Measurements from ENCODE around the gene RANBP3. TPM values are rescaled to one million over a fixed set of nuclear protein-coding genes. Genes with fewer than 3 reads are reported as not detected.

The RANBP3 gene
- total RNA-seq, 1 donor from 2014 or later = 77.8 TPM

GRCh38 chr19:5899728-5900526 lies 78.0 kb downstream of the RANBP3 start:
- Histone ChIP-seq H4K20me1 (ENCODE audit: low read depth) (peaks cover 36% of the 10 kb centered on the region), H2AFZ (replicated peaks) (no peak overlapping the region), H3K27ac (no peak overlapping the region), H3K9ac (no peak overlapping the region), H3K79me2 (ENCODE audit: low read depth) (peaks cover 53% of the 10 kb centered on the region), H3K27me3 (no peaks in the 10 kb centered on the region), H3K9me3 (ENCODE audit: low read depth) (no peaks in the 10 kb centered on the region), H3K36me3 (no peaks in the 10 kb centered on the region), H3K4me1 (peaks cover 5% of the 10 kb centered on the region), H3F3A (ENCODE audit: low read depth) (peaks cover 8% of the 10 kb centered on the region), H3K4me3 (no peak overlapping the region), H3K4me2 (no peak overlapping the region)
- no peak for TF ChIP-seq EZH2 (IDR thresholded peaks at IDR 0.05)
- TF ChIP-seq CTCF (IDR thresholded peaks at IDR 0.05) = no peak
- TF ChIP-seq EZH2phosphoT487 (IDR thresholded peaks at IDR 0.05) = no peak
- peaks cover 9% of the 10 kb centered on the region for H3K4me1 Mint-ChIP-seq
- no peak for DNase-seq (ENCODE audit: low spot score)
- no peaks in the 10 kb centered on the region for H3K9me3 Mint-ChIP-seq
- peak overlapping the region; percentile 13 for H3K4me3 Mint-ChIP-seq
- H3K27ac Mint-ChIP-seq = no peak overlapping the region
- H3K36me3 Mint-ChIP-seq = peaks cover 10% of the 10 kb centered on the region
- H3K27me3 Mint-ChIP-seq (ENCODE audit: insufficient read depth, low read depth) = peaks cover 2% of the 10 kb centered on the region

- Mint-ChIP-seq H3K4me3 (no peak overlapping the region), H3K9me3 (no peaks in the 10 kb centered on the region)
- DNase-seq (ENCODE audit: low spot score) = no peak
Measured at GRCh38 chr19:5897189-5897969, 80.6 kb downstream of the RANBP3 start.

GRCh38 chr19:5896365-5897076 lies 81.4 kb downstream of the RANBP3 start:
- no peak overlapping the region for H3K27ac ChIP-seq
- H3K4me1 ChIP-seq = peaks cover 8% of the 10 kb centered on the region

More at GRCh38 chr19:5897189-5897969, 80.6 kb downstream of the RANBP3 start:
- no peak overlapping the region for H3K27ac Mint-ChIP-seq
- TF ChIP-seq CTCF (IDR thresholded peaks at IDR 0.05) (peak; percentile 21), EZH2 (IDR thresholded peaks at IDR 0.05) (no peak)
- Histone ChIP-seq H3K27ac (no peak overlapping the region), H3K9ac (peak overlapping the region; percentile 20), H3K9me3 (ENCODE audit: low read depth) (no peaks in the 10 kb centered on the region), H2AFZ (replicated peaks) (no peak overlapping the region), H4K20me1 (ENCODE audit: low read depth) (peaks cover 34% of the 10 kb centered on the region), H3K27me3 (no peaks in the 10 kb centered on the region), H3K4me1 (peaks cover under 1% of the 10 kb centered on the region), H3K4me2 (no peak overlapping the region), H3K4me3 (no peak overlapping the region), H3K36me3 (no peaks in the 10 kb centered on the region), H3K79me2 (ENCODE audit: low read depth) (peaks cover 41% of the 10 kb centered on the region), H3F3A (ENCODE audit: low read depth) (peaks cover 8% of the 10 kb centered on the region)
- no peaks in the 10 kb centered on the region for H3K27me3 Mint-ChIP-seq (ENCODE audit: insufficient read depth, low read depth)
- peaks cover 10% of the 10 kb centered on the region for H3K36me3 Mint-ChIP-seq
- peaks cover 5% of the 10 kb centered on the region for H3K4me1 Mint-ChIP-seq

More at GRCh38 chr19:5896365-5897076, 81.4 kb downstream of the RANBP3 start:
- no peak for TF ChIP-seq EZH2phosphoT487 (IDR thresholded peaks at IDR 0.05)
- Mint-ChIP-seq H3K36me3 (peaks cover 10% of the 10 kb centered on the region), H3K4me3 (no peak overlapping the region), H3K9me3 (no peaks in the 10 kb centered on the region), H3K27me3 (ENCODE audit: insufficient read depth, low read depth) (no peaks in the 10 kb centered on the region), H3K4me1 (peaks cover 8% of the 10 kb centered on the region), H3K27ac (no peak overlapping the region)
- peaks cover 33% of the 10 kb centered on the region for H4K20me1 ChIP-seq (ENCODE audit: low read depth)
- H3K9me3 ChIP-seq (ENCODE audit: low read depth) = no peaks in the 10 kb centered on the region
- H3K9ac ChIP-seq = no peak overlapping the region
- H3F3A ChIP-seq (ENCODE audit: low read depth) = peaks cover 8% of the 10 kb centered on the region
- H3K4me2 ChIP-seq = no peak overlapping the region
- H2AFZ ChIP-seq (replicated peaks) = no peak overlapping the region
- peaks cover 33% of the 10 kb centered on the region for H3K79me2 ChIP-seq (ENCODE audit: low read depth)
- no peaks in the 10 kb centered on the region for H3K36me3 ChIP-seq
- H3K27me3 ChIP-seq = no peaks in the 10 kb centered on the region
- DNase-seq (ENCODE audit: low spot score) = no peak
- no peak overlapping the region for H3K4me3 ChIP-seq

All from neural progenitor cell (in vitro differentiated cells).